GM21390 (cell line): Measurements from ENCODE around the gene SPDYE11.
"Not testable (repeated sequence)": the region's sequence is repeated elsewhere in the genome, so short reads cannot be mapped to it uniquely, and the experiment has no call there.

Source experiments
- ATAC-seq: cut with Tn5 transposase; IDR thresholded peaks from one replicate; pipeline ENCODE4 v1.9.1; 2021; ENCODE audit not compliant: unreplicated experiment

SPDYE11 gene

GRCh38 chr7:73057811-73058210, at the start of gene SPDYE11:
TSS of gene SPDYE11 (minus strand) at chr7:73057911. CDS start at chr7:73056111, 1,800 bp downstream.
- not testable (repeated sequence) for ATAC-seq

- ATAC-seq = not testable (repeated sequence)
These were observed 28.2 kb upstream of the SPDYE11 start, which contains the start of gene SPDYE9 for GRCh38 chr7:73085938-73086337. TSS of gene SPDYE9 (minus strand) at chr7:73086038. CDS start at chr7:73084238, 1,800 bp downstream.

GRCh38 chr7:73029666-73030065, 28.0 kb downstream of the SPDYE11 start, which contains the start of gene SPDYE8:
TSS of gene SPDYE8 (minus strand) at chr7:73029766. CDS start at chr7:73027966, 1,800 bp downstream.
- ATAC-seq = not testable (repeated sequence)

- ATAC-seq = not testable (repeated sequence)
These were observed 51.2 kb downstream of the SPDYE11 start for GRCh38 chr7:73006491-73006890.

GRCh38 chr7:73005693-73006447, 51.8 kb downstream of the SPDYE11 start:
- peak; percentile 76 for ATAC-seq

GRCh38 chr7:73005356-73005692, 52.4 kb downstream of the SPDYE11 start:
- ATAC-seq = peak; percentile 85

- ATAC-seq = not testable (repeated sequence)
These were observed 59.7 kb downstream of the SPDYE11 start for GRCh38 chr7:72997887-72998468.
